ENCODE measurements around the gene CPOX. TPM values are rescaled to one million over a fixed set of nuclear protein-coding genes. Genes with fewer than 3 reads are reported as not detected.

The CPOX gene
- total RNA-seq, 1 donor from 2014 or later, result 16.9 TPM

GRCh38 chr3:98598492-98598891 is 5.1 kb upstream of the CPOX start:
- intact Hi-C loops (cut with DNase I), result loop anchor here (10.0 kb wide), 1 partner anchor 396 kb away; no protein-coding TSS in a partner anchor
- ATAC-seq, result no peak
- no peak for DNase-seq (ENCODE audit: low spot score)

- DNase-seq (ENCODE audit: low spot score), result no peak
- intact Hi-C loops (cut with DNase I), result loop anchor here (10.0 kb wide), 1 partner anchor 398 kb away; no protein-coding TSS in a partner anchor
- no peak for ATAC-seq
These were observed 3.4 kb upstream of the CPOX start for GRCh38 chr3:98596541-98597500.

GRCh38 chr3:98596087-98596486 is 2.7 kb upstream of the CPOX start:
- no peak for DNase-seq (ENCODE audit: low spot score)
- intact Hi-C loops (cut with DNase I), result loop anchor here (10.0 kb wide), 1 partner anchor 399 kb away; no protein-coding TSS in a partner anchor
- no peak for ATAC-seq

- ATAC-seq (no peak), DNase-seq (ENCODE audit: low spot score) (no peak)
- intact Hi-C loops (cut with DNase I), result loop anchor here (10.0 kb wide), 1 partner anchor 400 kb away; no protein-coding TSS in a partner anchor
These were observed 1.4 kb upstream of the CPOX start for GRCh38 chr3:98594628-98595324.

- intact Hi-C loops (cut with DNase I), result loop anchor here (10.0 kb wide), 1 partner anchor 402 kb away; no protein-coding TSS in a partner anchor
- DNase-seq (ENCODE audit: low spot score) (no peak), ATAC-seq (no peak)
These were observed 971 bp downstream of the CPOX start for GRCh38 chr3:98592345-98592935.

GRCh38 chr3:98589331-98590036 is 3.9 kb downstream of the CPOX start:
- no peak for ATAC-seq
- no peak for DNase-seq (ENCODE audit: low spot score)
- intact Hi-C loops (cut with DNase I), result loop anchor here (10.0 kb wide), 1 partner anchor 405 kb away; no protein-coding TSS in a partner anchor

GRCh38 chr3:98588065-98588464 is 5.3 kb downstream of the CPOX start:
- no peak for ATAC-seq
- intact Hi-C loops (cut with DNase I), result no loop called here
- DNase-seq (ENCODE audit: low spot score), result no peak

- intact Hi-C loops (cut with DNase I), result no loop called here
- ATAC-seq, result no peak
- no peak for DNase-seq (ENCODE audit: low spot score)
These were observed 5.8 kb downstream of the CPOX start for GRCh38 chr3:98587654-98588053.

GRCh38 chr3:98584547-98584946 is 8.9 kb downstream of the CPOX start:
- intact Hi-C loops (cut with DNase I), result no loop called here
- DNase-seq (ENCODE audit: low spot score) (no peak), ATAC-seq (no peak)

- no peak for ATAC-seq
- intact Hi-C loops (cut with DNase I), result no loop called here
- no peak for DNase-seq (ENCODE audit: low spot score)
These were observed 9.6 kb downstream of the CPOX start for GRCh38 chr3:98583766-98584165.

GRCh38 chr3:98582042-98582441 is 11.4 kb downstream of the CPOX start:
- intact Hi-C loops (cut with DNase I), result no loop called here
- ATAC-seq, result no peak

GRCh38 chr3:98581474-98581873 is 11.9 kb downstream of the CPOX start:
- no peak for ATAC-seq
- DNase-seq (ENCODE audit: low spot score), result no peak
- intact Hi-C loops (cut with DNase I), result no loop called here

More at GRCh38 chr3:98582042-98582441, 11.4 kb downstream of the CPOX start:
- DNase-seq (ENCODE audit: low spot score), result no peak

- intact Hi-C loops (cut with DNase I), result no loop called here
- DNase-seq (ENCODE audit: low spot score) (no peak), ATAC-seq (no peak)
These were observed 12.7 kb downstream of the CPOX start for GRCh38 chr3:98580401-98581386.

GRCh38 chr3:98577178-98577895 is 16.1 kb downstream of the CPOX start:
- no peak for DNase-seq (ENCODE audit: low spot score)
- peak; percentile 26 for ATAC-seq
- intact Hi-C loops (cut with DNase I), result no loop called here

GRCh38 chr3:98574132-98574531 is 19.3 kb downstream of the CPOX start:
- DNase-seq (ENCODE audit: low spot score), result no peak
- intact Hi-C loops (cut with DNase I), result no loop called here
- ATAC-seq, result no peak

- no peak for DNase-seq (ENCODE audit: low spot score)
- intact Hi-C loops (cut with DNase I), result no loop called here
- ATAC-seq, result no peak
These were observed 20.2 kb downstream of the CPOX start for GRCh38 chr3:98573181-98573728.

- intact Hi-C loops (cut with DNase I), result no loop called here
- DNase-seq (ENCODE audit: low spot score) (no peak), ATAC-seq (no peak)
These were observed 25.0 kb downstream of the CPOX start for GRCh38 chr3:98568402-98568801.
